CD4-positive, alpha-beta T cell treated with Interleukin-4 for 4 hours (primary cell): ENCODE data around the gene MAN1C1.

Experiments used
- DNase-seq: peaks from one replicate; pipeline ENCODE4 v3.0.0-alpha.2; 2020

MAN1C1 gene

DNA sequence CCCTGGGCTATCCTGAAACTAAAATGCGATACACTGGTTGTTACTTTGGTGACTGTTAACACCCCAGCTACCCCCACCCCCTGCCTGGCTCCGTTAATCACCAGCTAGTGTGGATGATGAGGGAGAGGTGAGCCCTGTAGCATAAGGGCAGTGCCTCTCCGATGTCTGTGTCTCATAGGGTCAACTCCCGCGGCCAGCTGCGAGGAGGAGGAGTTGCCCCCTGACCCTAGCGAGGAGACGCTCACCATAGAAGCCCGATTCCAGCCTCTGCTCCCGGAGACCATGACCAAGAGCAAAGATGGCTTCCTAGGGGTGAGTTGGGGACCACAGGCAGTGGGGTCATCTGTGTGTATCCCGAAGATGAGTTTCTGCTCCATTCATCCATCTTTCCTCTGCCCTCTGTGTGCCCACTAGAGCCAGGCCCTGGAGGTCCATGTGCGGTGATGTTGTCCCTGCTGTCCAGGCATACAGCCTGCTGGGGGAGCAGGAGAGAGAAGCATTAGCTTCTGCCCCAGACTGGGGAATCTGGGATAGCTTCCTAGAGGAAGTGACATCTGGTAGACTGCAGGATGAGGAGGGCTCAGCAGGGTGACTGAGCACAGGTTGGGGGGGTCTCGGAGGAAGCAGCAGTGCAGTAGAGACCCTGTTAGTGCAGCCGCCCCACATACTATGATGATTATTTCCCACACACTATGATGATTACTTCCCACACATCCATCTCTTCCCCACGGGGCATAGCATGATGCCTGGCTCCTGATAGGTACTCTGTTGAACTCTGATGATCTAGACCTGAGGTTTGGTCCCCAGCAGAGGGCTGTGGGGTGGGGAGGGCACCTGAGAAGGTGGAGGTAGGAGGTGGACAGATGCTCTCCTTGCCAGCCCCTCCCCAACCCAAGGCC is 188.6 kb downstream of the MAN1C1 start:
- DNase-seq, result no peak

DNA sequence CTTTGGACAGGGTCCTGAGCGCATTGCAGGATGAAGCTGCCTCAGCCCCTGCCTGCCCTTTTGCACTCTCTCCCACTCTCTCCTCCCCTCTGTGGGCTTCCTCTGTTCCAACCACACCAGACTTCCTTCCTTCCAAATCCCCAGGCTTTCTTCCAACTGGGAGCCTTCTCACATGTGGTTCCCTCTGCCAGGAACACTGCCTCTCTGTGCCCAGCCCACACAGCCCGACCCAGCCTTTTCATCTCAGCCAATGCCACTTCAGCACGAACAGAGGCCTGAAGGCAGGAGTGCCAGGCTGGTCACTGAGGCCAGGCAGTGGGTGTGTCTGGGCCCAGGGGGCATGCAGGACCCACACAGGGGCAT is 189.3 kb downstream of the MAN1C1 start:
- no peak for DNase-seq

DNA sequence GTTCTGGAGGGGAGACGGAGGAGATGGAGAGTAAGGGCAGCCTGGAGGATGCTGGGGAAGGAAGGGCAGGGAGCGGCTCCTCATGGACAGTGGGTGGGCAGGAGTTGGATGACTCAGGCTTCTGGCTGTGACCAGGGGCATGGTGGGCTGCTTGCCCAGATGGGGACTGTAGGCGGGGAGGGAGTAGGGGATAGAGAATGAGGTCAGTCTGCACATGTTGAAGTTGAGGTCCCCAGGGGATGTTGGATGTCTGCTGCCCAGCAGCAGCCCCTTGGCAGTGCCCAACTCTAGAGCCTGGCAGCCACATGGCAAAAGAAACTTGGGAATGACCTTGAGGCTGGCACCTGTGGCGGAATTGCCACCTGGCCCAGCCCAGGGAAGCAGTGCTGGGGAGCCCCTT is 189.8 kb downstream of the MAN1C1 start:
- no peak for DNase-seq

DNA sequence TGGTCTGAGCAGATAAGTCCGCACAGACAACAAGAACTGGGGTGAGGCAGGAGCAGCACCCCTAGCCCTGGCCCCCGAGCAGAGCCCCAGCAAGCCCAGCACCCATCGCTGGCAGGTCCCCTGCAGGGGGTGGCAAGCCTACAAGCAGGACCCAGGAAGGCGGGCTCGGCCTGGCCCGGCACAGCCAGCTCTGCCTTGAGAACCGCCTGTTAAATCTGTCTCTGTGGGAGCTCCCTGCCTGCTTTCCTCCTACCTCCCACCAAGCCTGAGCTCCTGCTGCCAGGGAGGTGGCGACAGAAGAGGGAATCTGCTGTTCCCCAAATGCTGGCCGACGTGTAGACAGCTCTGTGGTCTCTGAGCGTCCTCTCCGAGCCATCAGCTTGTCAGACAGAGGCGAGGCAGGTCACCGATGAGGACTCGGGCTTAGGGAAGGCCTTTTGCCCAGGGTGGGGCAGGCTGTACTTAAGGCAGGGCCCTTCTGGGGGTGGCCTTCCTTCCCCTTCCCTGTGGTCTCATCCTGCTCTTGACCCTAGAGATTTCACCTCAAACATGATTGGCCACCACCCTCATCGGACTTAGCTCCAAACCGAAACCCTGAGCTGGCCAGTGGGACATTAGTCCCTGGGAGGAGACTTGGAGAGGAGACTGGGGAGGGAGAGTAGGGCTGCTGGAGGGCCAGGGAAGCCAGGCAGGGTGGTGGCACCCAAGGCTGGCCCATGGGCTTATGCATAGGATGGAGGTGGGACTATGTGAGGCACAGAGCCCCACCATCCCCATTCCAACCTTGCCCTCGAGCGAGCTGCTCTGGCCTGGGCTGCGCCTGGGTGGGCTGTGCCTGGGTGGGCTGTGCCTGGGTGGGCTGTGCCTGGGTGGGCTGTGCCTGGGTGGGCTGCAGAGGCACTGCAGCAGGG is 191.1 kb downstream of the MAN1C1 start:
- DNase-seq, result no peak

DNA sequence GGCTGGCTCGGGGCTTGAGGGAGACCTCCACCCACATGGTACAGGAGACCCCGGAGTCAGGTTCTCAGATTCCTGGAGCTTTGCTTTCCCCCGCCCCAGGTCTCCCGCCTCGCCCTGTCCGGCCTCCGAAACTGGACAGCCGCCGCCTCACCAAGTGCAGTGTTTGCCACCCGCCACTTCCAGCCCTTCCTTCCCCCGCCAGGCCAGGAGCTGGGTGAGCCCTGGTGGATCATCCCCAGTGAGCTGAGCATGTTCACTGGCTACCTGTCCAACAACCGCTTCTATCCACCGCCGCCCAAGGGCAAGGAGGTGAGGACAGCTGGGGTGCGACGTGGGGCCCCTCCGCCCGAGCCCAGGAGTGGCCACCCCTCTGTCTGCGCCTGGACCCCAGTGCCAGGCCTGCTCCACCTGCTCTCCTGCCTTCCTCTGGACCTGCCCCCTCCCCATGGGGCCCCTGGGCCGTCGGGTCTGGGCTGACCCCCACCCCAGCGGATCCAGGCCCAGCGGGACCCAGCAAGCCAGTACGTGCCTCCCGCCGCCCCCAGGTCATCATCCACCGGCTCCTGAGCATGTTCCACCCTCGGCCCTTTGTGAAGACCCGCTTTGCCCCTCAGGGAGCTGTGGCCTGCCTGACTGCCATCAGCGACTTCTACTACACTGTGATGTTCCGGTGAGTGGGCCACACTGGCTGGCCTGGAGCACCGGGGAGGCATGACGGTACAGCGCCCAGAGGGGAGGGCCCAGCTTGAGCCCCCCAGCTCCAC is 192.1 kb downstream of the MAN1C1 start:
- DNase-seq, result no peak

DNA sequence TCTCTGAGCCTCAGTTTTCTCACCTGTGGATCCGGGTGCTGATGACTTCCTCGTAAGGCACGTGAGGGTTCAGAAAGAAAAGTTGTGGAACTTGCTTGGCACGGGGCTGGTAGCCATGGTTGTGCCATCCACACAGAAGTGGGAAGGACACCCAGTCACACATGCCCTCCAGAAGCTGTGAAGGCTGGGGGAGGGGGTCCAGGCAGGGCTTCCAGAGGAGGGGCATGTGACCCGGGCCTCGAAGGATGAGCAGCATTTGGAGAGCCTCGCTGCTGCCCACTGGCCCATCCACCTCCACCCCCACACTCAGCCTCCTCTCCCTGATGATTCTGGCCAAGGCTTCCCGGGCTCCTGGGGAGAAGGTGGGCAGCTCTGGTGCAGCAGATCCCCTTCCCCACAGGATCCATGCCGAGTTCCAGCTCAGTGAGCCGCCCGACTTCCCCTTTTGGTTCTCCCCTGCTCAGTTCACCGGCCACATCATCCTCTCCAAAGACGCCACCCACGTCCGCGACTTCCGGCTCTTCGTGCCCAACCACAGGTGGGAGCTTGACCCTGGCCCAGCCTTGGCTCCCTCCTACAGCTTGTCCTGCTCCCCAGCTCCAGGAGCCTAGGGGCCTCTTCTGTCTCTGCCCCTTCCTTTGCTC is 192.8 kb downstream of the MAN1C1 start:
- no peak for DNase-seq

DNA sequence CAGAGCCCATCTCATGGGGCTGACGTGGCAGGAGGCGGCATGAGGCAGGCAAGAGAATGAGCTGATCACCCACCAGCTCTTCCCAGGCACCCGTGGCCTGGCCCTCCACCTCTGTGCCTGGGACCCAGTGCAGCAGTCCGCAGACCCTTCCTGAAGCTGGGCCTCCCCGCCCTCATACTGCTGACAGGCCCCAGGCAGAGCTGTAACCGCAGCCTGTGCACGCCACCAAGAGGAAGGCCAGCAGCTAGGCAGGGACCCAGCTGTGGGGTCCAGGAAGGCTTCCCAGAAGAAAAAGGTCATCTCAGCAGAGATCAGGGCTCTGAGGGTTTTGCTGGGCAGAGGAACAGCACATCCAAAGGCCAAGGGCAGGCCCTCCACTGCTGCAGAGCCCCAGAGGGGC is 193.3 kb downstream of the MAN1C1 start:
- DNase-seq, result no peak

DNA sequence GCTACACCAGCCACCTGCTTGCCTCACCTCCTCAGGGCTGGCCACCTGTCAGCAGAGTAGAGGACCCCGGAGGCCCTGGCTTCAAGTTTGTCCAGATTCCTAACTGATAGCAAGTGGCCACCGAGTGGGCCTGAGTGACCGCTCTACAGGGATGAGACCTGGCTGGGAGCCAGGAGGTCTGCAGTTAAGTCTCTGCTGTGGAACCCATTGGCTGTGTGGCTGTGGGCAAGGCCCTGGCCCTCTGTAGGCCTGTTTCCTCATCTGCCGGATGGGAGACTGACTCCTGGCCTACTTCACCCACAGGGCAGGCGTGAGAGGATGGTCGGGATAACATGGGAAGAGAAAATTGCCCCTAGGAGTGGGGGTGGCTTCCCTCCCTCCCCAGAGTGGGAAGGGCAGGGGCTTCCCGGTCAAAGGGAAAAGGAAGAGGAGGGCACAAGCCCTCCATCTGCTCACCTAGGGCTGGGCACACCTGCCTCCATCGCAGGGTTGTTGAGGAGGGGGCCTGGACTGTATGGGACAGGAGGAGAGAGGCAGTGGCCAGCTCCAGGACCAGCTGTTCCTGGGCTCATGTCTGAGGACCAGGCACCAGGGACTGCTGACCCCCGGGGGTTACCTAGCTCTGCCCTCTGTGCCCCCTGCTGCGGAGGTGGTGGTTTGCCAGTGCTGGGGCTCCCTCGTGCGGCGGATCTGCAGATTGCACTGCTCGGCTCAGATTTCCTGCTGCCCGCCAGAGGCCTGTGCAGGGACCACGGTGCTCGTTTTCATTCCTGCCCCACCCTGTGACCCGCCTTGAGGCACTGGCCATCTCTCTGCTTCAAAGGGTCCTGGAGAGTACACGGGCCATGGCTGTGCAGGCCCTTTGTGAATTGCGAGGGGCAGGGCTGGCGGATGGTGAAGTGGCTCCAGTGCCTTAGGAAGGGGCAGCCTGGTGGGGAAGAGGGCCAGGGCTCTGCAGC is 194.0 kb downstream of the MAN1C1 start:
- DNase-seq, result peak; percentile 71

DNA sequence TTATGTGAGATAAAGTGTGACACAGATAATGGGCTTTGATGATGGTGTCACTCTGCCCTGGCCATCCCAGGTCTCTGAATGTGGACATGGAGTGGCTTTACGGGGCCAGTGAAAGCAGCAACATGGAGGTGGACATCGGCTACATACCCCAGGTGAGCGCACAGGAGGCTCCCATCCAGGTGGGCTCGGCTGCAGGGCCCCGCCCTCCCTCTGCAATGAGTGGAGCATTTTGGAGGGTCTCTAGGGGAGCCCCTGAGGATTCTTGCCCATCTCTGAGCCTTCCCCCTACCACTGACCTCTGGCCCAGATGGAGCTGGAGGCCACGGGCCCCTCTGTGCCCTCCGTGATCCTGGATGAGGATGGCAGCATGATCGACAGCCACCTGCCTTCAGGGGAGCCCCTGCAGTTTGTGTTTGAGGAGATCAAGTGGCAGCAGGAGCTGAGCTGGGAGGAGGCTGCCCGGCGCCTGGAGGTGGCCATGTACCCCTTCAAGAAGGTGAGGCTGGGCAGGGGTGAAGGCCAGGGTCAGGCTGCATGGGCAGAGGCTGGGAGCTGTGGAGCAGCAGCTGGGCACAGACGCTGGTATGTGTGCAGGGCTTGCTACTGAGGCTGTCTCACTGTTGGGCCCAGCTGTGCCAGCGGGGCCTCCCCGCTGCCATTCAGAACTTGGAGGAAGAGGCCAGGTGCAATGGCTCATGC is 194.9 kb downstream of the MAN1C1 start:
- no peak for DNase-seq

DNA sequence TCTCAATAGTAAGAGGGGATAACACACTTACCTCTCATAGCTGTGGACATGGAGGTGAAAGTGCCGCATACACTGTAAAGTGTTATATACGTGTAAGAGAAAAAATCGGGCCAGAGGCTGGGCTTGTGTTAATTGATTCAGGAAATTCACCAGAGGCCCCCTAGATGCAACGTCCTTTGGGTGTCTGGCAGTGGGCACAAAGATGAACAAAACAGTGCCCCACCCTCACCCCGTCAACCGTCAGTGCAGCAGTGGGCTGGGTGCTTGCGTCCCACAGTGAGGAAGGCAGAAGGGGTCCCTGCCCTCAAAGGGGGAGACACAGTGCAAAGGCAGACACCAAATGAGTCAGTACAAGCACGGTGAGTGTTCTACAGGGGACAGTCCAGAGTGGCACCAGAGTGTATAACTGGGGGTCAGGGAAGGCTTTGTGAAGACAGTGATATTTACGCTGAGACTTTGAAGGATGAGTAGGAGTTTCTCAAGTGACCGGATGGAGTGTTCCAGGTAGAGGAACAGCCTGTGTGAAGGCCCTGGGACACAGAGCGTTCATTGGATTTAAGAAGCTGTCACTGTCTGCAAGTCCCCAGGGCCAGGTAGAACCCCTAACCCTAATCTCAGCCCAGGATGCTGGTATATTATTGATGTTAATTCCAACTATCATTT is 196.6 kb downstream of the MAN1C1 start:
- DNase-seq, result no peak

DNA sequence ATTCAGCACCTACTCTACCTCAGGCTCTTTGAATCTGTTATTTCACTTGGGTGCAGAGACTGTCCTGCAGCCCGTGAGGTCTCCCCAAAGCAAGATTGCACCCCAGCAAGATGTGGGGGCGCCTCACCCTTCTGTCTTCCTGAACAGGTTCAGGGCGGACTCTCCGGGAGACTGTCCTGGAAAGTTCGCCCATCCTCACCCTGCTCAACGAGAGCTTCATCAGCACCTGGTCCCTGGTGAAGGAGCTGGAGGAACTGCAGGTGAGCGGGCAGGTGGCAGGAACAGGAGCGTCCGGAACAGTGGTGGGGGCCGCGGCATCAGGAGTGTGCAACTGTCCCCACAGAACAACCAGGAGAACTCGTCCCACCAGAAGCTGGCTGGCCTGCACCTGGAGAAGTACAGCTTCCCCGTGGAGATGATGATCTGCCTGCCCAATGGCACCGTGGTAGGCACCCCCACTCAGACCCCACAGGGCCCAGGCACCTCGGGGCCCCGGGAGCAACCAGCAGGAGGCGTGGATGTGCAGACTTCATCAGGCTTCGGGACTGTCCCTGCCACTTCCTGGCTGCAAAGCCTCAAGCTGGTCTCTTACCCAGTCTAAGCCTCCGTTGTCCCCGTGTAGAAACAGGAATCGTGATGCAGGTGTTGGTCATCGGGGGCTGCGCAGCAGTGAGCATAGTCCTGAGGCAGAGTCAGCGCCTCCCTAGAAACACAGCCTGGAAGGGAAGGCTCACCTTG is 197.3 kb downstream of the MAN1C1 start:
- DNase-seq, result no peak

DNA sequence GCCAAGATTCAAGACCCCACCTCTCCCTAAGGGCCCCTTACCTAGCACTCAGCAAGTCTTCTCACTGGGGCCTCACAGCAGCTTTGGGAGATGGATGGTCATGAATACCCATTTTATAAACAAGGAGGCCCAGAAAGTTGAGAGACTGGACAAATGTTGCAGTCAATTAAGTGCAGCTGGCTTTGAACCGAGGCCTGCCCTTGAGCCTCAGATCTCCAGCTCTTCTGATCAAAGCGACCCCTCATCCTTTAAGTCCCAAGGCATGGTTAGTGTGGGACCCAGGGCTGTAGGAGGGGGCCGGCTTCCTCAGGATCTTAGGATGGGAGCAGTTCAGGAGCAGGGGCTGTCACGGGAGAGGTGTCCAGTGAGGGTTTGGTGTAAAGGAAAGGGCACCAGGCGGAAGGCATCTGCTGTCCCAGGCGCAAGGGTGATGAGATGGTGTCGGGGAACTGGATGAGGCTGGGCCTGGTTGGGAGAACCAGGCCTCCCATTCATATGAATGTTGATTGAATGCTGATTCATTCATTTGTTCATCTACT is 198.0 kb downstream of the MAN1C1 start:
- DNase-seq, result no peak

DNA sequence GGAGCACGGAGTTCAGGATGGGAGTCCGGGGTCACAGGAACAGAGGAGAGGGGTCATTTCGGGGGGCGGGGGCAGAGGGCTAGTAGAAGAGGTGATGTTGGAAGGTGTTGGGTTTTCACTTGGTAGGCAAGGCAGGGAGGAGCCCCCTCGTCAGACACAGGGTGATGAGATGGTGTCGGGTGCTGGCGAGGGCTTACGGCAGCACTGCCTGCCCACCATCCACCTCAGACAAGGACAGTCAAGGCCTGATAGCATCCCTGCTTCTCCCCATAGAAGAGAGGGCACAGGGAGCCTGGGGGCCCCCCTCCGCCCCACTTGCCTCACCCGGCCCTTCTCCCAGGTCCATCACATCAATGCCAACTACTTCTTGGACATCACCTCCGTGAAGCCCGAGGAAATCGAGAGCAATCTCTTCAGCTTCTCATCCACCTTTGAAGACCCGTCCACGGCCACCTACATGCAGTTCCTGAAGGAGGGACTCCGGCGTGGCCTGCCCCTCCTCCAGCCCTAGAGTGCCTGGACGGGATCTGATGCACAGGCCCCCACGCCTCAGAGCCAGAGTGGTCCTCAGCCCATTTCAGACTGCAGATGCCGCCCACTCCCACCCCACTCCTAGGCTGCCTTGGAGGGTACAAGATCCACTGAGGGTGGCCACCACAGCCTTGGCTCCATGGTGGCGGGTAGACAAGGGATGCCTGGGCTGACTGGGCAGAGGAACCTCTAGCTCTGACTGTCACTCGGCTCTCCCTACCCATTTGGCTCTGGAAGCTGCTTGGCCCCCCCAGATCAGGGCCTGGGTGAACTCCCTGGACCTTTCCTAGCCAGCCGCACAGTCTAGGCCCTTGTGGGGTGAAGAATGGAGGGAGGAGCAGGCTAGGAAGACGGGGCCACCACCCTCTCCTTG is 198.9 kb downstream of the MAN1C1 start:
- no peak for DNase-seq

DNA sequence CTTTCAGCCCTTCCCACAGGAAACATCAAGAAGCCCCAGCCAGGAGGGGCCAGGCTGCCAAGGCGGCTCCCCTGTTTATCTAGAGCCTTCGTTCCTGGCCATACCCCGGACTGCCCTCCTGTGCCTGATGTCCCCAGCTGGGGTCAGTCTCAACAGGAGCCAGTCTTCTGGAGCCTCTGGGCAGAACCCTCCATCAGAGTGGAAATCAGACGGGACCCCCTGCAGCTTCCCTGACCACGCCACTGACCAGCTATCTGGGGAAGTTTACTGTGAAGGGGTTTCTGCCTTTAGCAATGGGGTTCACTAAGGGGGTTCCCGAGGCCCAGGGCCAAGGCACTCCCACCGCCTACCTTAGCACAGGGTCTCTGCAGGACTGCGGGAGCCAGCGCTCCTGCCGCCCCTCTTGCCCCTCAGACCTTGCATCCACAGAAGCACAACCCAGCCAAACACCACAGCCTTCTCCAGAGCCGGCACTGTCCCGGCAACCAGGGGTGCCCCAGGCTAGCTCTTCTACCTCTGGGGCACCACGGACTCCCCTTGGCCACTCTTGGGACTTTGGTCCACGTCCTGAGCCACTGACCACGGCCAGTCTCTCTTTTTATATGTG is 199.6 kb downstream of the MAN1C1 start:
- DNase-seq, result no peak

DNA sequence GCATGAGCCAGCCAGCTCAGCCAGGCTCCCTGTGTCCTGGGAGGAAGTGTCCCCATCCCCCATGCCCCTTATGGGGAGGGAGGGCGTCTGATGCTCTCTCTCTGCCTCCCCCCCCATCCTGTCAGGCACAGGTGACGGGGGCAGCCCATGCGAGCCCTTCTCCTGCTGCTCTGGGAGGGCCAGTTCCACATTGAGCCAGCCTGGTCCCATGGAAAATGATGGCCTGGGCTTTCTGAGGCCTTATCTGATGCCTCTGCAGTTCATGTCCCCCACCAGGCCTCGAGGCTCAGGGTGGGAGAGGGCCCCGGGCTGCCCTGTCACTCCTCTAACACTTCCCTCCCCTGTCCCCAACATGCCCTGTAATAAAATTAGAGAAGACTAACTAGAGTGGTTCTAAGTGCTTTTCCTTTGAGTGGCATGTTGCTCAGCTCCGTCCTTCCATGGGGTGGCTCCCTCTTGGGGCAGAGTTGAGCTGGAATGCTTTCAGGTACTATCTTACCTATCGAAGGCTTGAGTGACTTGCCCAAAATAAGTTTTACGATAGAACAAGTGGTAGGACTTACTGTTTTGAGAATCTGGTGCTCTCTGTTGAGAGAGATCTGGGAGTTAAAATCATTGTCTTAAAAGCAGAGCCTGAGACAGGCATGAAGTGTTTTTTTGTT is 201.4 kb downstream of the MAN1C1 start:
- DNase-seq, result no peak

DNA sequence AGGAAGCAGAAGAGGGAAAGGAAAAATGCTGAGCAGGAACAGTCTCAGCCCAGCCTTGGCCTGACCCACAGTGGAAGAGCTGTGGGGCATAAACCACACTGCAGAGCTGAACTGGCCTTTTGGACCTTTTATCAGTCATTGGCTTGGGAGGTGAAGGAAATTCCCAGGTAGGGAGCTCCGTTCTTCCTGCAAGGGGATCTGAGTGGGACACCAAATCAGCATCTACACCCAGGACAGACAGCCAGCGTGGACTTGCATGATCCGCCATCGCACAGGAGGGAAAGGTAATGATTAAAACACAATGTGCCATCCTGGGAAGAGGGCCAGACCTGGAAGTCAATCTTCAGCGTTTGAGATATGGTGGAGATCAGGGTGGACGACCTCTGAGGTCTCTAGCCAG is 202.0 kb downstream of the MAN1C1 start:
- DNase-seq, result no peak
